ENCODE measurements around the gene WRAP73.

WRAP73 gene

DNA sequence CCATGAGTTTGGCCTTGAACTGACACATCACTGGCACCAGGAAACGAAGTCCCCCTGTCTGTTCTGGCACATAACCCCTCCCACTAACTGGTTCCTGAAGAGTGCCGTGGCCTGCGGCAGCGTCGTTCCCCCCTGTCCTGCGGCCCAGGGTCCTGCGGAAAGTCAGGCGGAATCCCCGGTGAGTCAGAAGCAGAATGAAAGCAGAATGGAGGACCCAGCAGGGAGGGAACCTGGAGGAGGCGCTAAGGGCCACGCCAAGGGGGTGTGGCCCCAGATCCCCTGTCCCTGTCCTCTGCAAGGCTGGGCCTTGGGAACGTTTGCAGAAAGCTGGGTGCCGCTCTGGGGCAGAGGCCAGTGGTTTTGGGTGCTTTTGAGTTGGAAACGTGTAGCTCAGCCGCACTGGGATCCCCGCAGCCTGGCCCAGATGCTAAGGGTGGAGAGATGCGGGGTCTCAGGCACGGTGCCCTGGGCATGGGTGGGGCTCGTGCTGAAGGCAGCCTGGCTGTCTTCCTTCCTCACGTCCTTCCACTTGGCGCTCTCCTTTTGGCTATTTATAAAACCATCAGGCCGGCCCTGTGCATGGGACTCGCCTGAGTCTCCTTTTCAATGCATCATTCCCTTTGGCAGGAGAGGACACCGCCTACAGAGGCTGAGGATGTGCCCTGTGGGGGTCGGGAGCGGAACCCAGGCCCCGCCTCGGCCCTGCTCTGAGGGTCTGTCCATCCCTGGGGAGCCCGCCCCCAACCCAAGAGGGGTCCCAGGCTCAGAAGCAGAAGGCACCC is 38.6 kb upstream of the WRAP73 start:
- TF ChIP-seq, protein P1, sequence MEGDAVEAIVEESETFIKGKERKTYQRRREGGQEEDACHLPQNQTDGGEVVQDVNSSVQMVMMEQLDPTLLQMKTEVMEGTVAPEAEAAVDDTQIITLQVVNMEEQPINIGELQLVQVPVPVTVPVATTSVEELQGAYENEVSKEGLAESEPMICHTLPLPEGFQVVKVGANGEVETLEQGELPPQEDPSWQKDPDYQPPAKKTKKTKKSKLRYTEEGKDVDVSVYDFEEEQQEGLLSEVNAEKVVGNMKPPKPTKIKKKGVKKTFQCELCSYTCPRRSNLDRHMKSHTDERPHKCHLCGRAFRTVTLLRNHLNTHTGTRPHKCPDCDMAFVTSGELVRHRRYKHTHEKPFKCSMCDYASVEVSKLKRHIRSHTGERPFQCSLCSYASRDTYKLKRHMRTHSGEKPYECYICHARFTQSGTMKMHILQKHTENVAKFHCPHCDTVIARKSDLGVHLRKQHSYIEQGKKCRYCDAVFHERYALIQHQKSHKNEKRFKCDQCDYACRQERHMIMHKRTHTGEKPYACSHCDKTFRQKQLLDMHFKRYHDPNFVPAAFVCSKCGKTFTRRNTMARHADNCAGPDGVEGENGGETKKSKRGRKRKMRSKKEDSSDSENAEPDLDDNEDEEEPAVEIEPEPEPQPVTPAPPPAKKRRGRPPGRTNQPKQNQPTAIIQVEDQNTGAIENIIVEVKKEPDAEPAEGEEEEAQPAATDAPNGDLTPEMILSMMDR (IDR thresholded peaks at IDR 0.05), result no peak
- Histone ChIP-seq H3K4me3 (no peak overlapping the region), H3K27ac (no peak overlapping the region)
- DNase-seq (ENCODE audit: low spot score), result no peak

DNA sequence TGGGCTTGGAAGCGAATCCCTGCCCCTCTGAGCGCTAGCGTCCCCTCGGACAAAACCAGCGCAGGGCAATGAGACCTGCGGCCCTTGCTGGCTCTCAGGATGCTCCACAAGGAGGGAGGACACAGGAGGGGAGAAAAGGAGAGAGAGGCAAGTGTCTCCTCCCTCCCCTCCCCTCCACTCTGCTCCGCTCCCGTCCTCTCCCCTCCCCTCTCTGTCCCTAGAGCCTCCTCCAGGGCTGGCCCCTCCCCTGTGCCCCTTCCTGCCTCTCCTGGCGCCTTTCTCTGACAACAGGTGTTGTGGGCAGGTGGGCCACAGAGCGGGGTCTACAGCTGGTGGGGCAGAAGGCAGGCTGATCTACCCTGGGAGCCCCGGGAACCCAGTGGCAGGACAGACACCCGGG is 37.6 kb upstream of the WRAP73 start:
- no peak for DNase-seq (ENCODE audit: low spot score)
- no peak overlapping the region for H3K27ac ChIP-seq
- TF ChIP-seq, protein P1 (IDR thresholded peaks at IDR 0.05), result no peak
- no peak overlapping the region for H3K4me3 ChIP-seq

DNA sequence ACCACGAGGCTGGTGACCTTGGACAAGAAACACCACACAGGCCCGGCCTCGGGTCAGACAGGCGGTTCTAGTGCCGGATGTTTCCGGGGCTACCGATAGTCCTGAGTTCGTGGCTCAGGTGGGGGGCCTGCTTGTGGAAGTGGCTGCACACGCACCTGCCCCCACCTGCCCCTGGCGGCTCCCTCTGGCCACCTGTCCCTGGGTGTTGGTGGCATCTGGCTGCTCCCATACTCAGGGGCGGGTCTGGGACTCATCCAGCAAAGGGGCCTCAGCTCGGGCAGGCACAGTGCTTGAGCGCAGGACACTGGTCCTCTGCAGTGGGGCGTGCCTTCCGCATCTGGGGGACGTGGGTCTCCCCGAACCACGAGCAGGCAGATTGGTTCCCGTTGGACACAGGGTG is 36.0 kb upstream of the WRAP73 start:
- no peak for DNase-seq (ENCODE audit: low spot score)
- no peak overlapping the region for H3K4me3 ChIP-seq
- TF ChIP-seq, protein P1 (IDR thresholded peaks at IDR 0.05), result no peak
- H3K27ac ChIP-seq, result no peak overlapping the region

DNA sequence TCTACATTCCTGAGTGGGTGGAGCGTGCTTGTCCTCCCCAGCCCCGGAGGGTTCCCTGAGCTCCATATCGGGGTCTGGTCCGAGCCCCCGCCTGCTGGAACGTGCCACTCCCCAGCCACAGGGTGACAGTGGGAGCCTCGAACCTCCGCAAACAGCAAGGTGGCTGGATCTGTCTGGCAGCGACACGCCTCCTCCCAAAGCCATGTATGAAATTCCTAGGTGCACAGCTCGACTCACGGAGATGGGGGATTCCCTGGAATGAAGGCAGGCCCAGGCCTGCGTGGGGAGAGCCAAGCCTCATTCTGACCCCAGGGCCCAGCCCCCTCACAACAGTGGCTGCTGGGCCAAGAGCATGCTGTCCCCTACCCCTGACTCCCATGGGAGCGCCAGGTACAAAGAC is 35.3 kb upstream of the WRAP73 start:
- no peak for DNase-seq (ENCODE audit: low spot score)

DNA sequence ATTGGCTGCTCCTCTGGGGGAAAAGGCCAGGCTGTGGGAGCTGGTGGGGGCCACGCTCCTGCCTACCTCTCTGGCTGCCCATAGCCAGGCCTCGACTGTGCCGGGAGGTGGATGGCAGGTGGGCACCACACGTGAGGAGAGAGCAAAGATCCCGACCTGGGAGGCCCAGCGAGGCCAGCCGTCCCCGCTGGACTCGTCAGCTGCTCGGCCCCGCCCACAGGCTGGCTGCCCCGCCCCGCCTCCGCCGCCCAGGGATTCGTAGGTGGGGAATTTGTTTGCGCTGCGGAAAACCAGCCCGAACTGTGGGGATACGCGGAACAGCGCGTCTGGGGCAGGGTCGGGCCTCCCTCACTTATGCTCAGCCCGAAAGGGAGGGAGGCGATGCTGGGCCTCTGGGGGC is 34.1 kb upstream of the WRAP73 start:
- TF ChIP-seq, protein P1 (IDR thresholded peaks at IDR 0.05), result no peak
- Histone ChIP-seq H3K27ac (no peak overlapping the region), H3K4me3 (no peak overlapping the region)
- DNase-seq (ENCODE audit: low spot score), result no peak

More for the DNA sequence above, 35.3 kb upstream of the WRAP73 start:
- TF ChIP-seq, protein P1 (IDR thresholded peaks at IDR 0.05), result no peak
- no peak overlapping the region for H3K27ac ChIP-seq
- H3K4me3 ChIP-seq, result no peak overlapping the region

DNA sequence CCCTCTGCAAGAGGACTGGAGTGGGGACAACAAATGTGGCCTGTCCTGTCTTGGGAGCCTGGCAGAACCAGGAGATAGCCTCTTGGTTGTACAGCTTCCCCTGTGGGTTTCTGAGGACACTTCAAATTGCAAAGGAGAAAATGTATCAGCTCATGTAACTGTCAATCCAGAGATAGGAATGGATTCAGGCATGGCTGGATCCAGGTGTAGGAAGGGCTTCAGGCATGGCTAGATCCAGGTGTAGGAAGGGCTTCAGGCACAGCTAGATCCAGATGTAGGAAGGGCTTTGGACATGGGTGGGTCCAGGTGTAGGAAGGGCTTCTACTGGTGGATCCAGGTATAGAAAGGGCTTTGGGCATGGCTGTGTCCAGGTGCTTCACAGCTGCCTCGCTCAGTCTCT is 33.3 kb upstream of the WRAP73 start:
- Histone ChIP-seq H3K27ac (no peak overlapping the region), H3K4me3 (no peak overlapping the region)
- TF ChIP-seq, protein P1 (IDR thresholded peaks at IDR 0.05), result no peak
- DNase-seq (ENCODE audit: low spot score), result no peak
